SKM-1 (cell line): ENCODE measurements around the gene RBMS3.
A peak's percentile ranks its signal among the peaks of the same experiment; 100 is the strongest.

Experiments used
- DNase-seq: peaks from one replicate; lab custom pipeline; 2025; ENCODE audit not compliant: unreplicated experiment; lab: John Stamatoyannopoulos, UW

Gene RBMS3

DNA sequence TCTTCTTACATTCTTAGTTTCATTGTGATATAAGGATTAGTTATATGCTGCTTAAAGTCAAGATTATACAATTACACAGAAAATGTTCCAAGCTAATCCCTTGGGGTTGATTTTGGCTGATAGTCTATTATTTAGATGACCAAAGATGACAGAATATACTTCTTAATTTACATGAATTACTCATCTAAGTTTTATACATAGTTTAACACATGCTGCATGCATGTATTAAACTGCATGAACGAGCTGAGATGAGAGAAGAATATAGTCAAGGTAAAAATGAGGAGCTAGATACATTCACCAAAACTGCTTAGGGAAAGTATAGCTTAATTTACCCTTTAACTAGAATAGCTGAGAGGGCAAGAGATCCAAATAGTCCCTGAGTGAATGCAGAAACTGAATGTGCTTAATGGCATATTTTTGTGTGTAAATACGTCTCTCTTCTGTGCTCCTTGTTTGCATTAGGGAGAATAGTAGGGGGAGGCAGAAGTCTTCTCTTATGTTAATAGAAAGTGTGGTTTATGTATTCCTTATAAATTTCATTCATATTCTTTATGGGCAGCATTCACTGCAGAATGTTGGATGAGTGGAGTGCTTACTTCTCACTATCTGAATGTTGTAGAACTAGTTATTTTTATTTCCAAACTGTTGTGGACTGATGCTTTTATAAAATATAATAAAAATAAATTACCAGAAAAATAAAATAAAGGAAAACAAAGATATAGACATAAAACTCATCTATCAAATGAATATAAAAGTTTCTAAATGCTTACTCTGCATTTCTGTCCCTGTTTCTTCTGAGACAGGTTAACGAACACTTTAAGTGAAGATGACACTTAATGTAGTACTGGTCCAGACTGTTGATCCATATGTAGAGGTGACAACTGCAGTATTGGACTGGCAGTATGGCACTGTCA lies 327.8 kb downstream of the RBMS3 start:
- DNase-seq = no peak

DNA sequence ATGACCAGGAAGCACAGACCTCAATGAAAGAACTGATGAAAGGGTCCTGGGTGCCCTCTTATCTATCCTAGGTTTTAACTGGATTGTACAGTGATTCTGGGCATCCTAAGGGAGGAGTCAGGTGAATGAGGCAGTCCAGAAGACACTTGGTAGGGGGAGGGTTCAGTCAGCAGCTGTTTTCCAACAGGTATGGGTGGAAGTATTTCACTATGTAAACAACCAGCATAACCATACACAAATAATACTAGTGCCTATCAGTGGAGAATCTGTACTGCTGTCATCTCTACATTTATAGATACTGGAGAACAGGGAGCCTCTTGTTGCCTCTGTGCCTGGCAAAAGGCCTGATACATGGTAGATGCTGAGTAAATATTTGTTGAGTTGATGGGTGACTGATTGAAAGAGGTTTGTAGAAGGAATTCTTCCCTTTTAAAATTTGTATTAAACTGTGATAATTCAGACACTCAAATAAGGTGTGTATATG lies 328.5 kb downstream of the RBMS3 start:
- no peak for DNase-seq

DNA sequence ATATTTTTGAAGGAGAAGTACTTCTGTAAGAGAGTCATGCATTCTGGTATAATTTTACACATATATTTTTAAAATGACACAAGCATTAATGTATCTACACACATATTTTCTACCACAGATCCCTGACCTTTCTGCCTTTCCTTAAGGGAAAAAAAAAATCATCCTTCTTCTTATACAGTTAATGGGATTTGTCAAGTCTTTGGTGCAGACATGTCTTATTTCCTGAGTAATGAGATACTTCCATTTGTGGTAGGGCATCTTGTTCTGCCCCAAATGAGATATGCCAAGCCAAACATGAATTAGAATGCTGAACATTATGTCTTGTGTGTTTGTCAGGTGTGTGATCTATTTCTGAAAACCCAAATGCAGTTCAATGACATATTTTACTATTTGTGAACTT lies 329.9 kb downstream of the RBMS3 start:
- DNase-seq = no peak

DNA sequence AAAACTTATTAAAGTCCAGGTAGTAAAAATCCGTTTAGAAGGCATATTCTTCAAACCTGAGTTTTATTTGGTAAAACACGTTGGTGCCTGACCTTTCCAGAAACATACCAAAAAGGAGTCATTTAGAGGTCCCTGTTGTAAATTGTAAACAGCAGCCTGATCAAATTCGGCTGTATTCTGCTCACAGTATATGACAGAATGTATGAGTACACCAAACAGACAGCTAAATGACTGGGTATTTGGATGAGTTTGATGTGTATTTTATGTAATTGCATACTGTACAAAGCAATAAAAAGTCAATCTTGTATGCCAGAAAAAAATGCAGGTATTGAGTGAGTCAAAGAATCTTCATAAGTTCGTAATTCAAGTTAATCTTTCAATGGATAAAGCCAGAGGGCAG lies 330.4 kb downstream of the RBMS3 start:
- no peak for DNase-seq

DNA sequence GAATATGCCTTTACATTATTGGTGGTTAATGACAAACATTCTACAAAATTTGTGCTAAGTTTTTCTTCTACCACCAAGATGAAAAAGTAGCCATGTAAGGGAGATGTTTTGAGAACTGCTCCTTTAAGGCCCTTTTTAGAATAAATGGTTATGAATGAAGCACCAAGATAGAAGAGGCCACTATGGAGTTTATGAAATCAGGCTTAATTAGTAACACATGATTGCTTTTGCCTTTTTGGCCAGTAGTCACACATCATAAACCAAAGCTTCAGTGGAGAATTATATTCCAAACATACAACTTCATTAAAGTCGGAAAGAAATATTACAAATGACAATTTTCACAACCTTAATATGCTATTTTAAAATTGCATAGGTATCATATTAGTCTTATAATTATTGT lies 331.7 kb downstream of the RBMS3 start:
- DNase-seq = no peak

DNA sequence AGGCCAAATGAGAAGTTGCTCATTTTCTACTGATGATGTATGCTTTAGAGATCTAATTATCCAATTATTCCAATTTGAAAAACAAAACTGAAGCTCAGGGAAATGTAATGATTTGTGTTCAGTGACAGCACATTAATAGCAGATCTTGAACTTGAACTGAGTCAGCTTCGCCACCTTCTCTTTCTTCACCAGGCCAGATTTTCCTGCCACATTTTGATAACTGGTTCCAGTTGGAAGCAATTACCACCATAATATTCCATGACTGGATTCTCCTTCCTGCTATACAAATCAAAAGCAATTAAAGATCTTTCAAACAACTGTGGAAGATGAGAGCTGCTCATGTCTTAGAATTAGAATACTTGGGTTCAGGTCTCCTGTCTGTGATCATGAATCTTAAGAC lies 334.1 kb downstream of the RBMS3 start:
- no peak for DNase-seq

DNA sequence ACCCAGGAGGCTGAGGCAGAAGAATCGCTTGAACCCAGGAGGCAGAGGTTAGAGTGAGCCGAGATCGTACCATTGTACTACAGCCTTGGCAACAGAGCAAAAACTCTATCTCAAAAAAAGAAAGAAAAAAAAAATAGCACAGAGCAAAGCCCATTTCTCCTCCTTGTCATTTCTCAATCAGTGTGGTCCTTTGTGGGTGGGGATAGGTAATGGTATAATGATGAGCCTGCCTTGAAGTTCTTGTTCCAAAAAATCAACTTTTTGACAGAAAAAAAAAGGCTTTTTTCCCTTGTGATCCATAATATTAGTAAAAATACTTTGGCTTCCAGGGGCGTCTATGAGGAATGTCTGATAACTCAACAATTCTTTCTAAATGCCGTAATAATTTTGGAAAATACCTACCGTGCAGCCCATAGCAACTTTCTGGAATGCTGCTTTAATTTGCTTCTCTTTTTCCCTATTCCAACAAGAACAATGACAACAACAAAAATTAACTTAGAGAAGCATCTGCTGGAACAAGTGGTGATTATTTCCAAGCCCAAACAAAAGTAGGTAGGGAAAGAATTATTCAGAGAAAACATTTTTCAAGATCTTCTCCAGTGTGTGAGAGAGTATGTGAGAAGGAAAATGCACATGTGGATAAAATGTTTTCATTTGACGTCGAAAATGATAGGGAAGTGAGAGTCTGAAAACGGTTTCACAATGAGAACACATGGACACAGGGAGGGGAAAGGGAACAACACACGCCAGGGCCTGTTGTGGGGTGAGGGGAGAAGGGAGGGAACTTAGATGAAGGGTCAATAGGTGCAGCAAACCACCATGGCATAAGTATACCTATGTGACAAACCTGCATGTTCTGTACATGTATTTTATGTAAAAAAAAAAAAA lies 337.8 kb downstream of the RBMS3 start:
- DNase-seq = peak; percentile 15

DNA sequence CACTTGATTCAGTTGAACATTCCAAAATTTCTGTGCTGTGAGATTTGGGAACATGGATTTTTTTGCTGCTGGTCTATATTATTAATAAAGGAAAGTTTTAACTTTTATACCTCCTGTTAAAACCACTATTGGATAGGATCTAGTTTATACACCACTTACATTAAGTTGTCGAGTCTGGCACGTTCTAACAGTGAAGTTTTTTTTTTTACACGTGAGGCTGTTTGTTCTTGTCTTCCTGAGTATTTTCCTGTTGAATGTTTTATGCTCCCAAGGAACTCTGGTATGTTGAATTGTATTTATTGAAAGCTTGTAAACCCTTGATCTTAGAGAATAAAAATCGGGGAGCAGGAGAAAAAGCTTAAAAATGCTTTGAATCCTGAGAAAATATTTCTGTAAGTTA lies 338.8 kb downstream of the RBMS3 start:
- DNase-seq = no peak

DNA sequence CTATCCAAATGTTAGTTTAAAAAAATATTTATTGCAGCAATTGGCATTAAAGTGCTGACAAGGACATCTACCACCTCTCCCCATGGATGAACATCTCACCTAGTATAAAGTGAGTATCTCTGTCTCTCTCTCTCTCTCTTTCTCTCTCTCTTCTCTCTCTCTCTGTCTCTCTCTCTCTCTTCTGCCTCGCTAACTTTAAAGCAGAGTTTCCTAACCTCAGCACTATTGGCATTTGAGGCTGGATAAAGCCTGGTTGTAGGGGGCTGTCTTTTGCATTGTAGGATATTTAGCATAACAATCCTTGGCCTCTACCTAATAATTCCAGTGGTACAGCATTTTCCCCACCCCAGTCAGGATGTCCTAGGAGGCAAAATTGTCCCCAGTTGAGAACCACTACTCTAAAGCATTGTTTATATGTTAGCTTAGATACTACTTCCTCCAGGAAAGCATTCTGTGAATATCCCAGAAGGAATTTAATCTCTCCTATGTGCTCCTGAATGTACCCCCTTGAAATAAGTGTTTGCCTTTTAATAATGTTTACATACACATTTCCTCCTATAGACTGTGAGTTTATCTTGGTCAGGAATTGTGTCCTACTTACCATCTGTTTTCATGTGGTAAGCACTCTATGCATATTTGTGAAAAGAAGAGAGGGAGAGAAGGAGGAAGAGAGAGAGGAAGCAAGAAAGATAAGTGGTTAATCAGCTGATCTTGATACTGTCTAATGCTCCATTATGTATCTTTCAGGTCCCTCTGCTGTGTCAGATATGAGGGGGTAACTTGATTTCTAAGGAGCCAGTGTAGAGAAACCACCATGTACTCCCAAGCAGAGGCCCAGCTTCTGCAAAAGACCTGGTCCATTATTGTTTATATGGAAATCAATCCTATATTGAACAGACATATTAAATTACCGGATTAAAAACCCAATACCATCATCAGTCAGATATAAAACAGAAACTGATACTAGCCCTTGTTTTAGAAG lies 346.6 kb downstream of the RBMS3 start:
- DNase-seq = no peak

DNA sequence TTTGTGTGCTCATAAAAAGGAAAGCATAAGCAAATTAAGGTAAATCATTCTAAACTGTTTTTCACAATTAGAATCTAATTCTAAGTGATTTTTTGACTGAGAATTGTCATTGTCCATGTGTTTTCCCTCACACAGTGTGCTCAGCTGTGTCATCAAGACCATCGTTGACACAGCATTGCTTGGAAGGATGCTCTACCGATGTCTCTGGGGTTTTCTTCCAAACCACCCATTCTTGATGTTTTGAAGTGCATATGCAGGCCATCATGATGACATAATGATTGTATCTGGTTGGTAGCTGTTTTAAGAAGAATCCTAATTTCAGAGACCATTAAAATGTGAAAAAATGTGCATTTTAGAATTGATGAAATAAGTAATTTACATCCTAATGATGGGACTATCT lies 347.9 kb downstream of the RBMS3 start:
- no peak for DNase-seq

DNA sequence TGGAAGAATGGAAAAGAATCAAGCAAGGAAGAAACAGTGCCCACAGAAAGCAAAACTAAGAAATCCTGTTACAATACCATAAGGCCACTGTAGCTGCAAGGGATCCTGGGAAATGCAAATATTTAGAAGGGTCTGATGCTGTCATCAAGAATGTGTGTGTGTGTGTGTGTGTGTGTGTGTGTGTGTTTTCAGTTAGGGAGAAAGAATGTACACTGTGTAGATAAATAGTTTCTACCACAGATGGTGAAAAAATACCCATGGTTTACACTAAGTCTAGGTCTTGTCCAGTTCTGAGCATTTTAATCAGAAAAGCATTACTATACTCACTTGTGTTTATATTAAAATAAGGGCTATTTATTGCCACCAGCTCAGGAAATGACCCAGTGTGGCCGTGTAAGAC lies 355.0 kb downstream of the RBMS3 start:
- no peak for DNase-seq

DNA sequence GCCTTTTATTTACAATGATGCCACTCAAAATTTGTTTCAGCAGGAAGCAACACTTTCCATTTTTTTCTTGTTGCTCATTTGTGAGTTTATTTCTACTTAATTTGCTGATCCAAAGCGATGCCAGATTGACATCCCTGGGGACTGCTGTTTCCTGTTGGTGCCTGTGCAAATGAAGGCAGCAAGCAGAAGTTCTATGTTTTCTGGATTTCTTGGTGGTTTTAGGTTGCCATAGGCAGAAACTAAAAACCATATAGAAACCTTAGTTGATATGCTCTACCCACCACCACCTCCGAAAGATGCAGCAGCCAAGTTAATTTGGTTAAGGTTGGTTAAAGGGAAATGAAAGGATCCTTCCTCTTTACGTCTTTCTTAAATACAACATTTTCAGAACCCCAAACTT lies 356.2 kb downstream of the RBMS3 start:
- no peak for DNase-seq

DNA sequence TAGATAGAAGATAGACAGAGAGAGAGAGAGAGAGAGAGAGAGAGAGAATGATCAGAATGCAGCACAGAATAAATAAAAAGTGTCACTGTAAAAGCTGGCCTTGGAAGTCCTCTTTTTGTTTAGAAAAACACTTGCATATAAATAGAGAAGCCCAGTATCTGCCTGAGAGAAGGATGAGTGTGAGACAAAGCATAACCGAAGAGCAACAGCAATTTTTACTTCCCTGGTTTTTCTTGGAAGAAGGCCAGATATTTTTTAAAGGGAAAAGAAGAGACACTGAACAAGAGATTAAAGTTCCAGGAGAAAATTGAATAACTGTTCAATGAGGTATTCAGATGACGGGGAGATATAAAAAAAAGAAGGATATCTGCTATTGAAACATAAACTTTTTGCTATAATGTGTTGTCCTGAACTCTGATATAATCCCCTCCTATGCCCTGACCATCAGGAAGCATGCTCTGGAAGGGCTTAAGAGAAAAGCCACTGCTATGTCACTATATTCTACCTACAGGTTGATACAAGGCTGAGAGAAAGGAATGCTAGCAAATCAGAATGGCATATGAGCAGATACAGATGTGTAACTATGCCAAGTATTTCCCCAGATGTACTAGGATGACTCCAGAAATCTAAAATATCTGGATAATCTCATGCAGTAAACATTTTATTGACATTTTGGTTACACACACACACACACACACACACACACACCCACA lies 358.9 kb downstream of the RBMS3 start:
- no peak for DNase-seq

DNA sequence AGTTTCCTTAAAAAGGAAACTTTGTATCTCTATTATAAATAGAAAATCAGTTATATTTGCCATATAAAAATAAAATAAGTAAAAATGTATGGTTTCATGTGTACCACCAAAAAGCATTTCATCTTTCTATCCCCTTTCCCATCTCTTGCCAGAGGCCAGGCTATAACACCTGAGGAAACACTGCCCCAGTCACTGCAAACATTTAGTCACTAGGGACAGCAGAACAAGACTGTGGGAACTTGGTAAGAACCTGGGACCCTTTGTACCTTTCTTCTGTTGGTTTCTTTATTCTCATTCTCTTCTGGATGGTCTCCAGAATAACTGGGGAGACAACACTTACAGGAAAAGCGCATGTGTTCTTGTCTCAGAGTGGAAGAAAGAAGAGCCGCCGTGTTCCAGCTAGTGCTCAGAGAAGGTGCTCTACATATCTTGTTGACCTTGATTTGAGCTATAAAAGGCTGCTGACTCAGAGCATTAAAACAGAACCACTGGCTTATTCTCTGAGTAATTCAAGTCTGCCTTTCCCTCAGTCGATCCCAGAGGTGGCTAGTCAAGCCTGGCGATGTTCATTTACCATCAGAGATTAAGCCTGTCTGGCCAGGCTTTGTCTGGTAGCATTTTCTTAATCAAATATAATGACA lies 361.6 kb downstream of the RBMS3 start:
- no peak for DNase-seq

DNA sequence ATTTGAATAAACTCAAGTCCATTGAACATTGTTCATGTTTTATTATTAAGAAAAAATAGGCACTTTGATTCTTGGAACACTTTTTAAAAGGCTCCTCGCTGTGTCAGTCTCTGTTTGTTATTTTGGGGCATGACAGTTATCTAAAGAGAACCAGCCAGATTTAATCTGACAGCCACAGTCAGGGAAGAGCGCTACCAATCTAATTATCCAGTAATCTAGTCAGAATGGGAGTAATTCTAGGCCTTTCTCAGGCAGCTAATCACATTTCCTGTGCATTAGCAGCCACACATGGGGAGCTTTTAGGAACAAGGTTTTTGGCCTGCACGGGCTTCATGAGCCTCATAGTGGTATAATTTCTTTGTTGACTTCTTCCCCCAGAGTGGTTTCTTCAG lies 362.2 kb downstream of the RBMS3 start:
- no peak for DNase-seq

DNA sequence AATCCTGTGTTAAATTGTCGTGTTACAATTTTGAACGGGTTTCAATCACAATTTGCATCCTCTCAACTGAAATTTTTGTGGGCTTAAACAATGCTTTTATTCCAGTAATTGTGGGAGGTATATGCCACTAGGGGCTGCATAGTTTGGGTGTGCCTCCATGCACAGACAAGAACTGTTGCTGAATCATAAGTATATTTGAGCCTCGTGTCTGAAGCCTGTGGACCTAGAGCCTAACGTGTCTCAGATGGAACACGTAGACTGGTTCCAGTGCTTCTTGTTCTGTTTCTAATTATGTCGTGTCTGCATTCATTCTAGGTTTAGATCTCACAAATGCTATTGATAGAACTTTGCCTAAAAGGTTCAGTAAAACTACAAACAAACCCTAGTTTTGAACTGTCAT lies 363.4 kb downstream of the RBMS3 start:
- DNase-seq = no peak

DNA sequence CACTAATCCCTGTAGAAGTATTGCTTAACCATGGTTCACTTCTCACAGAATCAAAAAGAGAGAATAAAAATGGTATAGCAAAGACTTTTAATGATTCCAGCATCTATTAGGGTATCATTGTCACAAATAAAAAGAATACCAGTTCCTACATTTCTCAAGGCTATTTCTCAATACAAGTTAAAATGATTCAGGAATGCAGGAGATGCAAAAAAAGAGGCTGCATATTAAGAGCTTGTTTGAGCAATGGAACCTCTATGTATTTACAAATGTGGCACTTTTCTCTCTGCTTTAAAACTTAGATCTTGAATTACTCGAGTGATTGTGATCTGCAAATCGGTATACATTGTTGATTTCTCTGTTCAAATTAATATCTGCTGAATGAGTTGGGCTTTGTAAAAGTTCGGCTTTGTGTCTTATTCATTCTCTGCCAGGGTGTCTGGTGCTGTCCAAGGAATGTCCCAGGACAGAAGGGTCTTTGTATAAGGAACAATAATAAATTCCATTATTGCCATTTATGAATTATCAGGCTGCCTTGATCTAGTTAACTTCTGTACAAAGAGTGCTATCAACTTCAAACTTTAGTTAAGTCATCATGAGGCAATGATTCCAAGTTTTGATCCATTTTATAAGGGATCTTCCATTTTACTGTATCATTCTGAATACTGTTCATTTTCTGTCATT lies 364.2 kb downstream of the RBMS3 start:
- DNase-seq = no peak

DNA sequence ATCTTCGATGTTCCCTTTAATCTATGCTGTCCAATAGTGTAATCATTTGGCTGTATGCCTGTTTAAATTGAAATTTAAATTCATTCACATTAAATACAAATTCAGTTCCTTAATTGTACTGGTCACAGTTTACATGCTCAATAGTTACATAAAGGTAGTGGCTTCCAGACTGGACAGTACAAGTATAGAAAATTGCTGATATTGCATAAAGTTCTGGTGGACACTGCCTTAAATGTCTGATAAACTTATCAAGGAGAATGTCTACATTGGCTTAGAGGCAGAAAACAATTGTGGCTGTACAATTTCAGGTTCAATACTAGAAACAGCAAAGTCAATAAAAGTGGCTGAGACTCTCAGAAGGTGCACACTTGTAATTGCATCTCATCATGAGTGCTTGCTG lies 365.2 kb downstream of the RBMS3 start:
- no peak for DNase-seq
